ENCODE data around the gene ISG15.
"Not testable (repeated sequence)": the region's sequence is repeated elsewhere in the genome, so short reads cannot be mapped to it uniquely, and the experiment has no call there.

DNA sequence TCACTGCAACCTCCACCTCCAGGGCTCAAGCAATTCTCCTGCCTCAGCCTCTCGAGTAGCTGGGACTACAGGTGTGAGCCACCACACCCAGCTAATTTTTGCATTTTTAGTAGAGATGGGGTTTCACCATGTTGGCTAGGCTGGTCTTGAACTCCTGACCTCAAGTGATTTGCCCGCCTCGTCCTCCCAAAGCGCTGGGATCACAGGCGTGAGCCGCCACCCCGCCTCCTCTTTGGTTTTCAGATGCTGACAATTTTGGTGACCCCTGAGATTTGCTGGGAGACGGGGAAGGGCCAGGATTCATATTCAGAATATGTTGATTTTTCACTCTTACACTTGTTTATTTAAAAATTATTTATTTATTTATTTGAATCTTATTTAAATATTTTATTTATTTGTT, 3.2 kb upstream of the ISG15 start:
- TF ChIP-seq EZH2phosphoT487 (IDR thresholded peaks at IDR 0.05; ENCODE audit: borderline replicate concordance, low read length); EZH2 (IDR thresholded peaks at IDR 0.05; ENCODE audit: low read length, unreplicated experiment): not testable (repeated sequence)
- TF ChIP-seq, protein P1, sequence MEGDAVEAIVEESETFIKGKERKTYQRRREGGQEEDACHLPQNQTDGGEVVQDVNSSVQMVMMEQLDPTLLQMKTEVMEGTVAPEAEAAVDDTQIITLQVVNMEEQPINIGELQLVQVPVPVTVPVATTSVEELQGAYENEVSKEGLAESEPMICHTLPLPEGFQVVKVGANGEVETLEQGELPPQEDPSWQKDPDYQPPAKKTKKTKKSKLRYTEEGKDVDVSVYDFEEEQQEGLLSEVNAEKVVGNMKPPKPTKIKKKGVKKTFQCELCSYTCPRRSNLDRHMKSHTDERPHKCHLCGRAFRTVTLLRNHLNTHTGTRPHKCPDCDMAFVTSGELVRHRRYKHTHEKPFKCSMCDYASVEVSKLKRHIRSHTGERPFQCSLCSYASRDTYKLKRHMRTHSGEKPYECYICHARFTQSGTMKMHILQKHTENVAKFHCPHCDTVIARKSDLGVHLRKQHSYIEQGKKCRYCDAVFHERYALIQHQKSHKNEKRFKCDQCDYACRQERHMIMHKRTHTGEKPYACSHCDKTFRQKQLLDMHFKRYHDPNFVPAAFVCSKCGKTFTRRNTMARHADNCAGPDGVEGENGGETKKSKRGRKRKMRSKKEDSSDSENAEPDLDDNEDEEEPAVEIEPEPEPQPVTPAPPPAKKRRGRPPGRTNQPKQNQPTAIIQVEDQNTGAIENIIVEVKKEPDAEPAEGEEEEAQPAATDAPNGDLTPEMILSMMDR (conservative IDR thresholded peaks at IDR 0.05; ENCODE audit: low read depth, low read length): not testable (repeated sequence)

Measured in PC-3 (cell line).